HCT116 (cell line): ENCODE measurements around the gene ATOH8. TPM values are rescaled to one million over a fixed set of nuclear protein-coding genes. Genes with fewer than 3 reads are reported as not detected.

Experiments
- ATAC-seq: fragments of 200-7000 bp; cut with Tn5 transposase; 2 replicates; pipeline ENCODE4 v1.9.1; 2020; ENCODE audit warnings: mild to moderate bottlenecking, moderate library complexity
- BruUV-seq: library from RNA; stranded (reverse); fragments of 400-500 nt; replicated peaks from 2 replicates; lab custom pipeline; 2021; lab: Mats Ljungman, UMichigan
- CTCF ChIA-PET: fragments of 300-600 bp; sonication (Branson Sonifier 250); formaldehyde crosslinking; loops from one replicate; lab custom pipeline; 2021; ENCODE audit warnings: antibody characterized with exemption; lab: Charles Lee
- POLR2A ChIA-PET: fragments of 300-600, 350-600 bp; sonication (Branson Sonifier 250); formaldehyde crosslinking; loops from one replicate; lab custom pipeline; 2021; ENCODE audit warnings: antibody characterized with exemption; lab: Charles Lee
- RAD21 ChIA-PET, 2 experiments: fragments of 300-600 bp; sonication (Branson Sonifier 250); formaldehyde crosslinking; loops; one replicate each; lab custom pipeline; 2023; ENCODE audit warnings: low total read pairs in 2 of 2; ENCODE audit not compliant: uncharacterized antibody in 2 of 2, unreplicated experiment in 2 of 2, low non-redundant PET in 1 of 2; lab: Charles Lee
- DNase-seq: peaks from one replicate; pipeline ENCODE4 v3.0.0-alpha.2; 2010; ENCODE audit warnings: low read depth, low spot score
- H2AFZ ChIP-seq: fragments of 200-600 bp; shearing (Covaris generic), sonication (generic); 2 replicates; pipeline ENCODE4 v1.6.1; 2017; ENCODE audit warnings: low read depth, mixed run types, mixed read lengths, antibody characterized with exemption, low read length; ENCODE audit not compliant: poor library complexity, severe bottlenecking
- H3K27ac ChIP-seq: 2 replicates; pipeline ENCODE4 v1.5.1; 2012; ENCODE audit warnings: low read depth, low read length
- H3K27me3 ChIP-seq: fragments of 200-600 bp; sonication (generic); 2 replicates; pipeline ENCODE4 v1.6.1; 2016; ENCODE audit warnings: mixed run types, low read length, mixed read lengths; ENCODE audit not compliant: insufficient read depth
- H3K36me3 ChIP-seq, 2 experiments: fragments of 200-500 bp in 1 of 2; fragments of 200-600 bp in 1 of 2; sonication (Bioruptor generic) in 1 of 2; sonication (generic) in 1 of 2; 2 replicates each; pipeline versions ENCODE4 v1.5.1 to v1.6.1; 2014 to 2016; ENCODE audit warnings: low read length in 2 of 2, inconsistent platforms in 1 of 2, mixed read lengths in 1 of 2, mixed run types in 1 of 2; ENCODE audit not compliant: insufficient read depth in 2 of 2, control insufficient read depth in 1 of 2
- H3K4me1 ChIP-seq, 2 experiments: fragments of 200-600 bp in 1 of 2; sonication (generic) in 1 of 2; 2 replicates each; pipeline versions ENCODE4 v1.5.1 to v1.6.1; 2012 to 2017; ENCODE audit warnings: low read length in 2 of 2, inconsistent platforms in 1 of 2, mild to moderate bottlenecking in 1 of 2, mixed read lengths in 1 of 2, mixed run types in 1 of 2, moderate library complexity in 1 of 2; ENCODE audit not compliant: insufficient read depth in 2 of 2, control insufficient read depth in 1 of 2
- H3K4me2 ChIP-seq: fragments of 200-600 bp; sonication (generic); 2 replicates; pipeline ENCODE4 v1.6.1; 2017; ENCODE audit warnings: mixed run types, low read length, mixed read lengths
- H3K4me3 ChIP-seq, 2 experiments: fragments of 200-600 bp in 1 of 2; sonication (generic) in 1 of 2; replicated peaks in 1 of 2; 2 replicates each; pipeline ENCODE4 v1.5.1; 2011 to 2016; ENCODE audit warnings: low read length in 2 of 2, control low read depth in 1 of 2, low read depth in 1 of 2, mild to moderate bottlenecking in 1 of 2, mixed read lengths in 1 of 2, mixed run types in 1 of 2
- H3K79me2 ChIP-seq: fragments of 200-600 bp; sonication (generic); 2 replicates; pipeline ENCODE4 v1.6.1; 2017; ENCODE audit warnings: mild to moderate bottlenecking, mixed run types, low read length, moderate library complexity, mixed read lengths; ENCODE audit not compliant: insufficient read depth
- H3K9ac ChIP-seq: fragments of 200-600 bp; sonication (generic); 2 replicates; pipeline ENCODE4 v1.6.1; 2016; ENCODE audit warnings: low read length, mixed read lengths
- H3K9me2 ChIP-seq: fragments of 200-600 bp; sonication (generic), shearing (Covaris generic); 2 replicates; pipeline ENCODE4 v1.6.1; 2017; ENCODE audit warnings: mixed run types, mild to moderate bottlenecking, moderate library complexity; ENCODE audit not compliant: insufficient read depth
- H3K9me3 ChIP-seq, 2 experiments: fragments of 200-500 bp in 1 of 2; fragments of 200-600 bp in 1 of 2; sonication (Bioruptor generic) in 1 of 2; sonication (generic) in 1 of 2; 2 replicates each; pipeline ENCODE4 v1.6.1; 2014 to 2017; ENCODE audit warnings: low read length in 2 of 2, mixed read lengths in 2 of 2, inconsistent platforms in 1 of 2, low read depth in 1 of 2, mild to moderate bottlenecking in 1 of 2, mixed run types in 1 of 2, moderate library complexity in 1 of 2; ENCODE audit not compliant: control insufficient read depth in 1 of 2, insufficient read depth in 1 of 2
- H4K20me1 ChIP-seq: fragments of 200-600 bp; sonication (generic), shearing (Covaris generic); 2 replicates; pipeline ENCODE4 v1.6.1; 2017; ENCODE audit warnings: mixed run types, mild to moderate bottlenecking, moderate library complexity; ENCODE audit not compliant: insufficient read depth
- CEBPB ChIP-seq: IDR thresholded peaks from 2 replicates; pipeline ENCODE4 v1.6.1; 2012; ENCODE audit warnings: low read depth
- CTCF ChIP-seq, 3 experiments: fragments of 200-600 bp in 1 of 3; sonication (generic) in 1 of 3; IDR thresholded peaks in 2 of 3; conservative IDR thresholded peaks in 1 of 3; 2 replicates each; pipeline ENCODE4 v1.5.1; 2012 to 2017; ENCODE audit warnings: low read depth in 2 of 3, low read length in 2 of 3, antibody characterized with exemption in 1 of 3, borderline replicate concordance in 1 of 3, control low read depth in 1 of 3, mild to moderate bottlenecking in 1 of 3, mixed read lengths in 1 of 3, mixed run types in 1 of 3, moderate library complexity in 1 of 3; ENCODE audit not compliant: insufficient read depth in 1 of 3
- EGR1 ChIP-seq: IDR thresholded peaks from 2 replicates; pipeline ENCODE4 v1.6.1; 2012; ENCODE audit warnings: low read depth
- ELF1 ChIP-seq: IDR thresholded peaks from 2 replicates; pipeline ENCODE4 v1.6.1; 2012; ENCODE audit warnings: low read depth, borderline replicate concordance
- EZH2phosphoT487 ChIP-seq: fragments of 200-600 bp; IDR thresholded peaks from 2 replicates; pipeline ENCODE4 v1.6.1; 2018; ENCODE audit warnings: antibody characterized with exemption, borderline replicate concordance
- JUND ChIP-seq: IDR thresholded peaks from 2 replicates; pipeline ENCODE4 v1.6.1; 2012
- POLR2A ChIP-seq: IDR thresholded peaks from 2 replicates; pipeline ENCODE4 v1.7.0; 2011; ENCODE audit warnings: borderline replicate concordance; ENCODE audit not compliant: insufficient read depth, insufficient read length; ENCODE audit errors: extremely low read depth
- RAD21 ChIP-seq: IDR thresholded peaks from 2 replicates; pipeline ENCODE4 v1.6.1; 2012; ENCODE audit warnings: low read depth, mild to moderate bottlenecking
- REST ChIP-seq: IDR thresholded peaks from 2 replicates; pipeline ENCODE4 v1.6.1; 2012; ENCODE audit warnings: low read depth
- SP1 ChIP-seq: IDR thresholded peaks from 2 replicates; pipeline ENCODE4 v1.6.1; 2012; ENCODE audit warnings: low read depth
- SRF ChIP-seq: IDR thresholded peaks from 2 replicates; pipeline ENCODE4 v1.6.1; 2012; ENCODE audit warnings: low read depth
- TCF7L2 ChIP-seq: IDR thresholded peaks from 2 replicates; pipeline ENCODE4 v1.7.0; 2011; ENCODE audit warnings: borderline replicate concordance, inconsistent platforms; ENCODE audit not compliant: insufficient read depth, insufficient read length; ENCODE audit errors: extremely low read depth
- ZNF274 ChIP-seq: fragments of 200-500 bp; sonication (Bioruptor generic); IDR thresholded peaks from 2 replicates; pipeline ENCODE4 v1.6.1; 2014; ENCODE audit warnings: mild to moderate bottlenecking, low read depth, low read length, inconsistent platforms
- intact Hi-C: fragments of 100-400 bp; cut with micrococcal nuclease; formaldehyde crosslinking; loops from 2 replicates; pipeline ENCODE4 v1.10.0; 2022
- total RNA-seq: library from RNA; stranded (reverse); gene quantifications from one replicate; pipeline ENCODE4 v1.2.1, GENCODE V29; 2021; ENCODE audit not compliant: unreplicated experiment

Gene ATOH8
- total RNA-seq, 1 experiment from 2014 or later, result 0.74 TPM

- Histone ChIP-seq H3K36me3 (no peaks in the 10 kb centered on the region), H3K9ac (no peak overlapping the region), H3K4me2 (no peak overlapping the region), H2AFZ (no peak overlapping the region), H3K9me3 (no peaks in the 10 kb centered on the region), H4K20me1 (no peaks in the 10 kb centered on the region), H3K4me1 (peaks cover 3 to 5% of the 10 kb centered on the region in 2 experiments; a peak in 1 of 4 replicates)
- ATAC-seq, result no peak
- TF ChIP-seq CEBPB, result no peak
- no peak for TF ChIP-seq EZH2phosphoT487
- no peak for TF ChIP-seq ZNF274
- TF ChIP-seq SRF, result no peak
- no peak for TF ChIP-seq JUND
- TF ChIP-seq POLR2A, result no peak
- no peak for TF ChIP-seq EGR1
- TF ChIP-seq REST, result no peak
- TF ChIP-seq ELF1, result no peak
- no peak for TF ChIP-seq TCF7L2
- no peak for TF ChIP-seq RAD21
- TF ChIP-seq SP1, result no peak
- TF ChIP-seq CTCF (IDR thresholded peaks at IDR 0.05 in 2 of 3, conservative IDR thresholded peaks at IDR 0.05 in 1 of 3; ENCODE audit: borderline replicate concordance in 1 of 3, insufficient read depth in 1 of 3, low read depth in 2 of 3, low read length in 2 of 3), result no peak
- TF ChIP-seq, all 23 proteins: peak for 0
- Histone ChIP-seq H3K9me2 (no peaks in the 10 kb centered on the region), H3K79me2 (no peaks in the 10 kb centered on the region), H3K4me3 (no peak overlapping the region), H3K27ac (no peak overlapping the region), H3K27me3 (peaks cover 3% of the 10 kb centered on the region)
- BruUV-seq, result no TSS peak
- ChIA-PET POLR2A (no interaction called here), RAD21 (no interaction called here), CTCF (interaction anchor here (0.9 to 1.5 kb wide), 2 partner anchors 8 to 256 kb away, joined by 4 to 5 read pairs; no protein-coding TSS in a partner anchor)
- intact Hi-C loops, result no loop called here
- no peak for DNase-seq
Observed at GRCh38 chr2:85823951-85824350, 70.2 kb downstream of the ATOH8 start.
